K562 (cell line): Measurements from ENCODE around the gene RIN3. TPM values are rescaled to one million over a fixed set of nuclear protein-coding genes. Genes with fewer than 3 reads are reported as not detected.

Experiments used
- ATF3 ChIP-seq, 2 experiments: fragments of 450-650 bp in 1 of 2; sonication (generic) in 1 of 2; formaldehyde crosslinking in 1 of 2; IDR thresholded peaks in 1 of 2; conservative IDR thresholded peaks in 1 of 2; 2 replicates each; pipeline versions ENCODE4 v1.6.1 to v1.8.1; 2016 to 2023; ENCODE audit warnings: mild to moderate bottlenecking in 2 of 2, moderate library complexity in 2 of 2, inconsistent platforms in 1 of 2, missing genetic modification reagents in 1 of 2
- CBFA2T3 ChIP-seq: fragments of 450-650 bp; IDR thresholded peaks from 2 replicates; pipeline ENCODE4 v1.6.1; 2017
- CEBPG ChIP-seq, 3 experiments: fragments of 200-800 bp in 1 of 3; sonication (Bioruptor generic) in 1 of 3; sonication (generic) in 1 of 3; formaldehyde crosslinking in 1 of 3; IDR thresholded peaks in 2 of 3; conservative IDR thresholded peaks in 1 of 3; 2 replicates each; pipeline versions ENCODE4 v1.6.1 to v1.8.0; 2016 to 2022; ENCODE audit warnings: missing compliant biosample characterization in 2 of 3, missing genetic modification characterization in 2 of 3, mild to moderate bottlenecking in 1 of 3, missing genetic modification reagents in 1 of 3
- ETV1 ChIP-seq: fragments of 450-650 bp; conservative IDR thresholded peaks from 2 replicates; pipeline ENCODE4 v1.6.1; 2016; ENCODE audit warnings: missing genetic modification characterization, control low read depth, low read depth, missing compliant biosample characterization
- HDAC1 ChIP-seq, 2 experiments: fragments of 450-650 bp; IDR thresholded peaks; 2 replicates each; pipeline ENCODE4 v1.6.1; 2016 to 2017; ENCODE audit warnings: inconsistent platforms in 1 of 2, mild to moderate bottlenecking in 1 of 2, moderate library complexity in 1 of 2
- TCF7L2 ChIP-seq: fragments of 150-350 bp; IDR thresholded peaks from 2 replicates; pipeline ENCODE4 v1.6.1; 2016; ENCODE audit warnings: low read depth, mild to moderate bottlenecking, low read length, moderate library complexity
- ZNF445 ChIP-seq: fragments of 250-450 bp; sonication (Bioruptor Pico); IDR thresholded peaks from 2 replicates; pipeline ENCODE4 v1.4.0; 2020; ENCODE audit warnings: low read depth, mild to moderate bottlenecking, moderate library complexity
- polyA plus RNA-seq, 8 experiments: library from polyadenylated mRNA; depleted of rRNA in 4 of 8; stranded (reverse) in 5 of 8; unstranded in 3 of 8; fragments of >200 nt; fragmentation: Nextera tagmentation in 2 of 8; fragmentation: Illumina TruSeq in 1 of 8; extraction: Ambion mirVana in 2 of 8; extraction: Trizol in 1 of 8; gene quantifications; 2 replicates each; pipeline versions ENCODE4 v1.2.1 to v1.2.3, GENCODE V29; 2011 to 2014; ENCODE audit warnings: inconsistent platforms in 1 of 8, missing spikeins in 1 of 8
- total RNA-seq, 7 experiments: library from RNA; depleted of rRNA in 6 of 7; stranded (reverse); fragments of >200 nt in 6 of 7; fragmentation: Illumina TruSeq in 2 of 7; extraction: Trizol in 2 of 7; gene quantifications; 2 replicates each; pipeline versions ENCODE4 v1.2.1 to v1.2.3, GENCODE V29; 2011 to 2021; ENCODE audit warnings: low replicate concordance in 1 of 7

The RIN3 gene
- total and polyA plus RNA-seq, 9 of the 15 experiments (the other 6 are each of a cell fraction or from before 2014, with no cell fraction given) = 0.01 to 0.49 (median 0.08) TPM; not detected in 5

GRCh38 chr14:92724516-92725340 lies 211.1 kb downstream of the RIN3 start (continued):
- peak; percentile 54 for TF ChIP-seq CEBPG (CRISPR knock-in tag; IDR thresholded peaks at IDR 0.05)
- TF ChIP-seq CEBPG (tag; conservative IDR thresholded peaks at IDR 0.05 in 1 of 2, IDR thresholded peaks at IDR 0.05 in 1 of 2) = peak; percentile 85 to 88
- TF ChIP-seq TCF7L2 = no peak
- peak; percentile 25; the same call in 1 of the 2 replicates for TF ChIP-seq CBFA2T3
- 0 out of 2 replicates have a peak, but pooled peaks have one; percentile 24 for TF ChIP-seq ETV1 (tag)
- peak; percentile 64 for TF ChIP-seq ATF3 (IDR thresholded peaks at IDR 0.05)
- no peak for TF ChIP-seq ATF3 (CRISPR knock-in tag; conservative IDR thresholded peaks at IDR 0.05)
- no peak for TF ChIP-seq ZNF445 (CRISPR knock-in tag)
- TF ChIP-seq HDAC1 (IDR thresholded peaks at IDR 0.05) = peak in 1 of 2 experiments; percentile 33; a peak in 1 of 4 replicates
- TF ChIP-seq, all 486 proteins: peak for 10
